Panc1 (cell line): ENCODE data around the gene METTL1. TPM values are rescaled to one million over a fixed set of nuclear protein-coding genes. Genes with fewer than 3 reads are reported as not detected.

Experiments
- ATAC-seq: fragments of 200-7000 bp; cut with Tn5 transposase; 2 replicates; pipeline ENCODE4 v1.9.1; 2020; ENCODE audit warnings: mild to moderate bottlenecking, moderate library complexity
- BruUV-seq: library from RNA; stranded (reverse); fragments of 400-500 nt; replicated peaks from 2 replicates; lab custom pipeline; 2021; lab: Mats Ljungman, UMichigan
- CTCF ChIA-PET: fragments of 300-600 bp; sonication (Branson Sonifier 250); formaldehyde crosslinking; loops from one replicate; lab custom pipeline; 2022; ENCODE audit warnings: antibody characterized with exemption; lab: Charles Lee
- POLR2A ChIA-PET: fragments of 300-600 bp; sonication (Branson Sonifier 250); formaldehyde crosslinking; loops from one replicate; lab custom pipeline; 2022; ENCODE audit warnings: antibody characterized with exemption; lab: Charles Lee
- DNase-seq: peaks from one replicate; pipeline ENCODE4 v3.0.0-alpha.2; 2010; ENCODE audit warnings: low read depth, low spot score
- H3K27ac ChIP-seq: 2 replicates; pipeline ENCODE4 v1.5.1; 2011; ENCODE audit warnings: mild to moderate bottlenecking, low read length, inconsistent platforms
- H3K27me3 ChIP-seq: fragments of 200-500 bp; sonication (Bioruptor generic); 2 replicates; pipeline ENCODE4 v1.6.0; 2014; ENCODE audit warnings: low read length, inconsistent platforms; ENCODE audit not compliant: control insufficient read depth, insufficient read depth
- H3K36me3 ChIP-seq: fragments of 200-500 bp; sonication (Bioruptor generic); 2 replicates; pipeline ENCODE4 v1.5.1; 2014; ENCODE audit warnings: inconsistent platforms, mild to moderate bottlenecking, low read length, moderate library complexity; ENCODE audit not compliant: control insufficient read depth, insufficient read depth
- H3K4me1 ChIP-seq: 2 replicates; pipeline ENCODE4 v1.5.1; 2011; ENCODE audit warnings: inconsistent platforms, mild to moderate bottlenecking, low read length, moderate library complexity; ENCODE audit not compliant: control insufficient read depth, insufficient read depth
- H3K4me3 ChIP-seq, 2 experiments: 2 replicates each; pipeline ENCODE4 v1.5.1; 2011 to 2012; ENCODE audit warnings: low read depth in 2 of 2, low read length in 2 of 2, mild to moderate bottlenecking in 2 of 2, inconsistent platforms in 1 of 2, moderate library complexity in 1 of 2
- H3K9me3 ChIP-seq: fragments of 200-500 bp; sonication (Bioruptor generic); 2 replicates; pipeline ENCODE4 v1.5.1; 2014; ENCODE audit warnings: low read depth, mild to moderate bottlenecking, inconsistent platforms, low read length, moderate library complexity; ENCODE audit not compliant: control insufficient read depth, insufficient read depth
- POLR2AphosphoS5 ChIP-seq: IDR thresholded peaks from 2 replicates; pipeline ENCODE4 v1.6.1; 2012; ENCODE audit warnings: mild to moderate bottlenecking, low read depth, low read length, moderate library complexity
- SIN3A ChIP-seq: IDR thresholded peaks from 2 replicates; pipeline ENCODE4 v1.6.1; 2012; ENCODE audit warnings: low read depth, mild to moderate bottlenecking, low read length, moderate library complexity, borderline replicate concordance; ENCODE audit not compliant: insufficient read depth
- TCF7L2 ChIP-seq: IDR thresholded peaks from 2 replicates; pipeline ENCODE4 v1.6.1; 2011; ENCODE audit warnings: mild to moderate bottlenecking, low read depth, low read length, inconsistent platforms
- in situ Hi-C: cut with HindIII; loops from 2 replicates; pipeline ENCODE4 v1.10.0; 2016; ENCODE audit warnings: low sequenced_read_pairs, low pct_unique_long_range_greater_than_20kb
- intact Hi-C: fragments of 100-400 bp; cut with micrococcal nuclease; formaldehyde crosslinking; loops from one replicate; pipeline ENCODE4 v1.10.0; 2022; ENCODE audit not compliant: unreplicated experiment
- total RNA-seq: library from RNA; stranded (reverse); gene quantifications from one replicate; pipeline ENCODE4 v1.2.1, GENCODE V29; 2021; ENCODE audit not compliant: unreplicated experiment
- TF ChIP-seq, protein P1 (sequence below): fragments of 450-650 bp; IDR thresholded peaks from 2 replicates; pipeline ENCODE4 v1.5.1; 2017; ENCODE audit warnings: mild to moderate bottlenecking
- TF ChIP-seq, protein P2 (sequence below), 2 experiments: IDR thresholded peaks; 2 replicates each; pipeline ENCODE4 v1.6.1; 2011 to 2012; ENCODE audit warnings: low read depth in 2 of 2, control low read depth in 1 of 2, low read length in 1 of 2, mild to moderate bottlenecking in 1 of 2, moderate library complexity in 1 of 2; ENCODE audit not compliant: insufficient read depth in 1 of 2

METTL1 gene
- total RNA-seq, 1 experiment from 2014 or later: 46.5 TPM

DNA sequence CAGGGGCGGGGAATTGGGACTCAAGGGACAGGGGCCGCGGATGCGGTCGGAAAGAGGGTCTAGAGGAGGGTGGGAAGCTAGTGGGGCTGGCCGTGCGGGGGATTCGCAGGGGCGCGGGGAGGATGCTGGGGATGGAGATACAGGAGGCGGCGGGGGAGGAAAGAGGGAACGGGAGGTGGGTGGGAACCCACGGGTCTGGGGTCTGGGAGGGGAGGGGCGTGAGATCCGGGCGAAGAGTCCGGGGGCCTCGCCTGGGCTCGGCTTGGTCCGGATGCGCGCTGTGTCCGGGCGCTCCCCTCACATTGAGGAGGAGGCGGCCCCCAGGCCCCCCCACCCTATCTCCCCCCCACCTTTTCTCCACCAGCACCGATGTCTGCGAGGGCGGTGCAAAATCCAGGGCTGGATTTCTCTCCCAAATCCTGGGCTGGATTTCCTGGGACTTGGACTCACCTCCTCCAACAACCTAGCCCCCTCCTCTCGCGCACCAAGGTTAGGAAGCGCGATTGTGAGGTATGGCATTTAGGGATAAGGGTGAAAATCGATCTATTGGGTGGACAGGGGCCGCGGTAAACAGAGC, 33.2 kb downstream of the METTL1 start, which contains the start of gene AGAP2:
Gene AGAP2 (minus strand): TSS at position 82 of the 577 bp plus-strand sequence. CDS start 496 bp downstream, outside the sequence.
- intact Hi-C loops (loop anchor here (5.0 kb wide), 1 partner anchor 156 kb away; no protein-coding TSS in a partner anchor), in situ Hi-C loops (no loop called here)
- ChIA-PET CTCF (interaction anchor here (3.4 kb wide), 1 partner anchor 13 kb away, joined by 10 read pairs; no protein-coding TSS in a partner anchor), POLR2A (no interaction called here)
- H3K36me3 ChIP-seq: peaks cover 3% of the 10 kb centered on the region; the same call in 1 of the 2 replicates
- DNase-seq: no peak
- no peaks in the 10 kb centered on the region for H3K9me3 ChIP-seq
- no peak within 1 kb of the TSS for H3K27ac ChIP-seq
- TF ChIP-seq, protein P1, sequence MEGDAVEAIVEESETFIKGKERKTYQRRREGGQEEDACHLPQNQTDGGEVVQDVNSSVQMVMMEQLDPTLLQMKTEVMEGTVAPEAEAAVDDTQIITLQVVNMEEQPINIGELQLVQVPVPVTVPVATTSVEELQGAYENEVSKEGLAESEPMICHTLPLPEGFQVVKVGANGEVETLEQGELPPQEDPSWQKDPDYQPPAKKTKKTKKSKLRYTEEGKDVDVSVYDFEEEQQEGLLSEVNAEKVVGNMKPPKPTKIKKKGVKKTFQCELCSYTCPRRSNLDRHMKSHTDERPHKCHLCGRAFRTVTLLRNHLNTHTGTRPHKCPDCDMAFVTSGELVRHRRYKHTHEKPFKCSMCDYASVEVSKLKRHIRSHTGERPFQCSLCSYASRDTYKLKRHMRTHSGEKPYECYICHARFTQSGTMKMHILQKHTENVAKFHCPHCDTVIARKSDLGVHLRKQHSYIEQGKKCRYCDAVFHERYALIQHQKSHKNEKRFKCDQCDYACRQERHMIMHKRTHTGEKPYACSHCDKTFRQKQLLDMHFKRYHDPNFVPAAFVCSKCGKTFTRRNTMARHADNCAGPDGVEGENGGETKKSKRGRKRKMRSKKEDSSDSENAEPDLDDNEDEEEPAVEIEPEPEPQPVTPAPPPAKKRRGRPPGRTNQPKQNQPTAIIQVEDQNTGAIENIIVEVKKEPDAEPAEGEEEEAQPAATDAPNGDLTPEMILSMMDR: no peak
- TF ChIP-seq TCF7L2 (no peak), POLR2AphosphoS5 (no peak), SIN3A (no peak)
- TF ChIP-seq, protein P2, sequence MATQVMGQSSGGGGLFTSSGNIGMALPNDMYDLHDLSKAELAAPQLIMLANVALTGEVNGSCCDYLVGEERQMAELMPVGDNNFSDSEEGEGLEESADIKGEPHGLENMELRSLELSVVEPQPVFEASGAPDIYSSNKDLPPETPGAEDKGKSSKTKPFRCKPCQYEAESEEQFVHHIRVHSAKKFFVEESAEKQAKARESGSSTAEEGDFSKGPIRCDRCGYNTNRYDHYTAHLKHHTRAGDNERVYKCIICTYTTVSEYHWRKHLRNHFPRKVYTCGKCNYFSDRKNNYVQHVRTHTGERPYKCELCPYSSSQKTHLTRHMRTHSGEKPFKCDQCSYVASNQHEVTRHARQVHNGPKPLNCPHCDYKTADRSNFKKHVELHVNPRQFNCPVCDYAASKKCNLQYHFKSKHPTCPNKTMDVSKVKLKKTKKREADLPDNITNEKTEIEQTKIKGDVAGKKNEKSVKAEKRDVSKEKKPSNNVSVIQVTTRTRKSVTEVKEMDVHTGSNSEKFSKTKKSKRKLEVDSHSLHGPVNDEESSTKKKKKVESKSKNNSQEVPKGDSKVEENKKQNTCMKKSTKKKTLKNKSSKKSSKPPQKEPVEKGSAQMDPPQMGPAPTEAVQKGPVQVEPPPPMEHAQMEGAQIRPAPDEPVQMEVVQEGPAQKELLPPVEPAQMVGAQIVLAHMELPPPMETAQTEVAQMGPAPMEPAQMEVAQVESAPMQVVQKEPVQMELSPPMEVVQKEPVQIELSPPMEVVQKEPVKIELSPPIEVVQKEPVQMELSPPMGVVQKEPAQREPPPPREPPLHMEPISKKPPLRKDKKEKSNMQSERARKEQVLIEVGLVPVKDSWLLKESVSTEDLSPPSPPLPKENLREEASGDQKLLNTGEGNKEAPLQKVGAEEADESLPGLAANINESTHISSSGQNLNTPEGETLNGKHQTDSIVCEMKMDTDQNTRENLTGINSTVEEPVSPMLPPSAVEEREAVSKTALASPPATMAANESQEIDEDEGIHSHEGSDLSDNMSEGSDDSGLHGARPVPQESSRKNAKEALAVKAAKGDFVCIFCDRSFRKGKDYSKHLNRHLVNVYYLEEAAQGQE (IDR thresholded peaks at IDR 0.05; ENCODE audit: insufficient read depth in 1 of 2, low read depth in 2 of 2, low read length in 1 of 2): no peak
- no peak for ATAC-seq
- no TSS peak for BruUV-seq
- peak within 1 kb of the TSS; percentile 38 to 54 for H3K4me3 ChIP-seq
- no peaks in the 10 kb centered on the region; the same call in 1 of the 2 replicates for H3K27me3 ChIP-seq
- H3K4me1 ChIP-seq: peaks cover 7% of the 10 kb centered on the region; the same call in 1 of the 2 replicates

DNA sequence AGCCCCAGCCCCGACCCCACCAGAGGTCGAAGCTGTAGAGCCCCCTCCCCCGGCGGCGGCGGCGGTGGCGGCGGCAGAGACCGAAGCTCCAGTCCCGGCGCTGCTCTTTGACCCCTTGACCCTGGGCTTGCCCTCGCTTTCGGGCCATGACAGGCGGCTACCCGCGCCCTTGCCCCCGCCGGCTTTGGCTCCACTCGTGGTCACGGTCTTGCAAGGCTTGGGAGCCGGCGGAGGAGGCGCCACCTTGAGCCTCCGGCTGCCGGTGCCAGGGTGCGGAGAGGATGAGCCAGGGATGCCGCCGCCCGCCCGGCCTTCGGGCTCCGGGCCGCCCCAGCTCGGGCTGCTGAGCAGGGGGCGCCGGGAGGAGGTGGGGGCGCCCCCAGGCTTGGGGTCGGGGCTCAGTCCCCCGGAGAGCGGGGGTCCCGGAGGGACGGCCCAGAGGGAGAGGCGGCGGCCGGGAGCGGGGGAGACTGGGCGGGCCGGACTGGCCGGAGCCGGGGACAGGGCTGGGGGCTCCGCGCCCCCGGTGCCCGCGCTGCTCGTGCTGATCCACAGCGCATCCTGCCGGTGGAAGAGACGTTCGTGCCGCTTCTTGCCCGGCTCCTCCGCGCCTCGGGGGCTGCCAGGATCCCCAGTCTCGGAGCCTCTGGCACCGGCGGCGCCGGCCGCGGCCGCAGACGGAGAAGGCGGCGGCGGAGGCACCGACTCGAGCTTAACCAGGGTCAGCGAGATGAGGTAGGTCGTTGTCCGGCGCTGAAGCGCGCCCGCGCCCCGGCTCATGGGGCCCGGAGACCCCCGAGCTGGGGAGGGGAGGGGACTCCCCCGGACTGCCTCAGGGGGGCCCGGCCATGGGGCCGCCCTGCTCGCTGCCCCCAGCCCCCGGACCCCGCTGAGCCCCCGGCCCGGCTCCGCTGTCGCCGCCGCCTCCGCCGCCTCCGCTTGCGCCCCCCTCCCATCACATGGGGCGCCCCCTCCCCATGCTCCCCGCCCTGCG, 34.1 kb downstream of the METTL1 start:
- ATAC-seq (peak; percentile 28), DNase-seq (no peak)
- Histone ChIP-seq H3K4me3 (peak overlapping the region; percentile 38 to 54), H3K36me3 (peaks cover 3% of the 10 kb centered on the region; the same call in 1 of the 2 replicates), H3K9me3 (no peaks in the 10 kb centered on the region), H3K27me3 (no peaks in the 10 kb centered on the region; the same call in 1 of the 2 replicates), H3K27ac (no peak overlapping the region), H3K4me1 (peaks cover 7% of the 10 kb centered on the region; the same call in 1 of the 2 replicates)
- in situ Hi-C loops (no loop called here), intact Hi-C loops (loop anchor here (5.0 kb wide), 1 partner anchor 155 kb away; no protein-coding TSS in a partner anchor)
- ChIA-PET CTCF (interaction anchor here (1.2 kb wide), 1 partner anchor 11 kb away, joined by 12 read pairs; no protein-coding TSS in a partner anchor), POLR2A (no interaction called here)
- no TSS peak for BruUV-seq
- TF ChIP-seq POLR2AphosphoS5 (no peak), SIN3A (no peak), TCF7L2 (no peak)
- TF ChIP-seq, protein P1: peak; percentile 73
- TF ChIP-seq, protein P2 (IDR thresholded peaks at IDR 0.05; ENCODE audit: insufficient read depth in 1 of 2, low read depth in 2 of 2, low read length in 1 of 2): no peak
